ENCODE results near the gene REEP5. TPM values are rescaled to one million over a fixed set of nuclear protein-coding genes. Genes with fewer than 3 reads are reported as not detected.
"Not testable (repeated sequence)": the region's sequence is repeated elsewhere in the genome, so short reads cannot be mapped to it uniquely, and the experiment has no call there.

Gene REEP5
- total and polyA plus RNA-seq, 8 donors: 64.8 to 121 (median 70.5) TPM

DNA sequence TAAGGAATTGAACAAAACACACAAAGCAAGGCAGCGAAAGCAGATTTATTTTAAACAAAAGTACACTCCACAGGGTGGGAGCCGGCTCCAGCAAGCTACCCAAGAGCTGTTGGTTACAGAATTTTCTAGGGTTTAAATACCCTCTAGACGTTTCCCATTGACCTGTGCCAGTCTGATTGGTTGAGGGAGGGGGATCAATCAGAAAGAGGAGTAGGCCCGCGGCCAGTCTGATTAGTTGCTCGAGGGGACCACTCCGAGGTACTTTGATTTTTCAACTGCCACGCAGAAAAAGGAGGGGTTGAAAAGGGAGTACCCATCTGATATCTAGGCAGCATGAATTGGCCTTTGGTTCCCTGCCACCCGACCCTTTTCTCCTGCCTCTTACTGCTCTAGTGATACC is 59.9 kb downstream of the REEP5 start:
- H3K4me3 ChIP-seq: peak overlapping the region; percentile 69 to 95
- peaks cover 11 to 32% of the 10 kb centered on the region in 2 donors for H3K4me1 ChIP-seq
- ATAC-seq: no peak
- peaks cover 0 to 42% of the 10 kb centered on the region in 2 donors for H3K36me3 ChIP-seq
- intact Hi-C loops (cut with DNase I): no loop called here
- DNase-seq: no peak
- H3K27me3 ChIP-seq: no peaks in the 10 kb centered on the region
- H3K27ac ChIP-seq: no peak overlapping the region
- no peaks in the 10 kb centered on the region for H3K9me3 ChIP-seq
- TF ChIP-seq, protein P1, sequence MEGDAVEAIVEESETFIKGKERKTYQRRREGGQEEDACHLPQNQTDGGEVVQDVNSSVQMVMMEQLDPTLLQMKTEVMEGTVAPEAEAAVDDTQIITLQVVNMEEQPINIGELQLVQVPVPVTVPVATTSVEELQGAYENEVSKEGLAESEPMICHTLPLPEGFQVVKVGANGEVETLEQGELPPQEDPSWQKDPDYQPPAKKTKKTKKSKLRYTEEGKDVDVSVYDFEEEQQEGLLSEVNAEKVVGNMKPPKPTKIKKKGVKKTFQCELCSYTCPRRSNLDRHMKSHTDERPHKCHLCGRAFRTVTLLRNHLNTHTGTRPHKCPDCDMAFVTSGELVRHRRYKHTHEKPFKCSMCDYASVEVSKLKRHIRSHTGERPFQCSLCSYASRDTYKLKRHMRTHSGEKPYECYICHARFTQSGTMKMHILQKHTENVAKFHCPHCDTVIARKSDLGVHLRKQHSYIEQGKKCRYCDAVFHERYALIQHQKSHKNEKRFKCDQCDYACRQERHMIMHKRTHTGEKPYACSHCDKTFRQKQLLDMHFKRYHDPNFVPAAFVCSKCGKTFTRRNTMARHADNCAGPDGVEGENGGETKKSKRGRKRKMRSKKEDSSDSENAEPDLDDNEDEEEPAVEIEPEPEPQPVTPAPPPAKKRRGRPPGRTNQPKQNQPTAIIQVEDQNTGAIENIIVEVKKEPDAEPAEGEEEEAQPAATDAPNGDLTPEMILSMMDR (IDR thresholded peaks at IDR 0.05): no peak

DNA sequence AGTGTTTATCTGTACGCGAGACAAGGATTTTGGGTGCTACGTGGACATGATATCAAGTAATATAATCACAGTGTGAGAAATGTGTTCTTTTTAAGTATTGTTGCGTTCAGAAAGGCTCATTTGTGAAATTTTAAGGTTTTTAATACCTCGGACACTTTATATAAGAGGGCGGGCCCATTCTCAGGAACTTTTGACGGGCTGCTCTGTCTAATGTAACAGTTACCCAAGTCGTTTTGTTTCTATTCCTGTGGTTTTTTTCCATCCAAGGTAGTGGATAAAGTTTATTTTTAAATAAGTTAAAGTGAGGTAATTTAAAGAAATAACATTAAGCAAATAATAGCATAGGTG is 60.4 kb downstream of the REEP5 start:
- intact Hi-C loops (cut with DNase I): no loop called here
- Histone ChIP-seq H3K27me3 (no peaks in the 10 kb centered on the region), H3K36me3 (peaks cover 0 to 37% of the 10 kb centered on the region in 2 donors), H3K27ac (peak overlapping the region; percentile 67 to 84), H3K4me1 (peaks cover 11 to 32% of the 10 kb centered on the region in 2 donors), H3K9me3 (no peaks in the 10 kb centered on the region), H3K4me3 (peak overlapping the region; percentile 69 to 95)
- TF ChIP-seq, protein P1 (IDR thresholded peaks at IDR 0.05): no peak
- no peak for DNase-seq
- peak; percentile 2 for ATAC-seq

DNA sequence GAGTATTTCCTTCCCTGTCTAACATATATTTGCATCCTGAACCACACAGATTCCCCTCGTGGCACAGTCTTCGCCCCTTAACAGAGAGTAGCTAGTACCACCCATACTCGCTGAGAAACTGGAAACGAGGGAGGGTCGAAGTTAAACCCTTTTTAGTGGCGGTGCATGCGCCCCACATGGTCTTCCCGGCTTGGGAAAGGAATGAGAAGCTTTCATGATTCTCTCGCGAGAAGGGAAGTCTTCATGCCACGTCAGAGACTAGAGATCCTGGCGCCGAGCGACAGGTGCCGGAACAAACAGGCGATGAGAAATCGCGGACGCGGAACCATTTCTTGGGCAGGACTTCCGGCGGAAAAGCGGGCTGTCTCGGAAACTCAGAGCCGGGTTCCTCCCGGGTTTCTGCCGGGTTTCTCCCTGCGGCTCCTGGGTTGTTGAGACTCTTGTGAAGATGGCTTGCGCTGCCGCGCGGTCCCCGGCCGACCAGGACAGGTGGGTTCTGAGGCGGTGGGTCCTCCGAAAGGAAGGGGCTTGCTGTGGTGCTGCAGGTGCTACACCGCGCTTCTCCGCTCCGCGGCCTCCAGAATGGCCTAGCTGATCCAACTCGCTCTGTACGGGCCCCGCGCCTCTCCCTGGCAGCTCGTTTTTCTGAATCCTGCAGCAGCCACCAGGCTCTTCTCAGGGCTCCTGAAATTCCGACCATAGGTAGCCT is 60.9 kb downstream of the REEP5 start, which contains the start of gene SRP19:
Gene SRP19, plus strand, starts transcription at position 359 of the 709 bp plus-strand sequence. Its CDS starts 90 bp downstream, at position 449.
- DNase-seq: peak; percentile 93 to 97 (median 96)
- peak; percentile 99 for ATAC-seq
- Histone ChIP-seq H3K36me3 (peaks cover 0 to 32% of the 10 kb centered on the region in 2 donors), H3K4me1 (peaks cover 11 to 32% of the 10 kb centered on the region in 2 donors), H3K27me3 (peaks cover 0 to 4% of the 10 kb centered on the region in 2 donors), H3K4me3 (peak within 1 kb of the TSS; percentile 69 to 95), H3K9me3 (no peaks in the 10 kb centered on the region), H3K27ac (peak within 1 kb of the TSS; percentile 69 to 84)
- TF ChIP-seq, protein P1 (IDR thresholded peaks at IDR 0.05): no peak
- intact Hi-C loops (cut with DNase I): no loop called here

DNA sequence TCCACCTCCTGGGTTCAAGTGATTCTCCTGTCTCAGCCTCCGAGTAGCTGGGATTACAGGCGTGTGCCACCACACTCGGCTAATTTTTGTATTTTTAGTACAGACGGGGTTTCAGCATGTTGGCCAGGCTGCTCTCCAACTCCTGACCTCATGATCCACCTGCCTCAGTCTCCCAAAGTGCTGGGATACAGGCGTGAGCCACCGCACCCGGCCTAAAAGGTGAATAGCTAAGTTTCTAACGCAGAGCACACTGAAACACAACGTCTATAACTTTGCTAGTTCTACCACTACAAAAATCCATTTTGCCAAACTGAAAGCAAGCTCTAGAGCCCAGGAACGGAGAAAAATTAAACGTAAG is 61.5 kb downstream of the REEP5 start:
- intact Hi-C loops (cut with DNase I); H3K9me3 ChIP-seq; H3K27me3 ChIP-seq; ATAC-seq; DNase-seq: not testable (repeated sequence)
- H3K36me3 ChIP-seq: peaks cover 0 to 26% of the 10 kb centered on the region in 2 donors
- H3K27ac ChIP-seq: peak overlapping the region; percentile 69 to 84
- H3K4me1 ChIP-seq: peaks cover 11 to 32% of the 10 kb centered on the region in 2 donors
- peak overlapping the region; percentile 69 to 95 for H3K4me3 ChIP-seq

DNA sequence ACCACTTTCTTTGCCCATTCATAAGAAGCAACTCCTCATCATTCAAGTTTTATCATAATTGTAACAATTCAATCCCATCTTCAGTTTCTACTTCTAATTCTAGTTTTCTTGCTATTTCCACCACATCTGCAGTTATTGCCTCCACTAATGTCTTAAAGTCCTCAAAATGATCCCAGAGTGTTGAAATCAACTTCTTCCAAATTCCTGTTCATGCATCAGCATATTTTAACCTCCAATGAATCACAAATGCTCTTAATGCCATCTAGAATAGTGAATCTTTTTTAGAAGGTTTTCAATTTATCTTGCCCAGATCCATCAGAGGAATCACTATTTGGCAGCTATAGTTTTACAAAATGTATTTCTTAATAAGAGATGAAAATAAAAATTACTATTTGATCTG is 64.2 kb downstream of the REEP5 start:
- TF ChIP-seq, protein P1 (IDR thresholded peaks at IDR 0.05): no peak
- ATAC-seq: no peak
- intact Hi-C loops (cut with DNase I): no loop called here

More for the DNA sequence above, 64.2 kb downstream of the REEP5 start:
- DNase-seq: no peak
- Histone ChIP-seq H3K36me3 (peaks cover 0 to 3% of the 10 kb centered on the region in 2 donors), H3K27me3 (peaks cover 0 to 14% of the 10 kb centered on the region in 2 donors), H3K9me3 (no peaks in the 10 kb centered on the region), H3K27ac (no peak overlapping the region), H3K4me3 (no peak overlapping the region), H3K4me1 (peaks cover 7 to 13% of the 10 kb centered on the region in 2 donors)

All from left lung (tissue), 10 donors.